ENCODE measurements around the gene HTT.

HTT gene

DNA sequence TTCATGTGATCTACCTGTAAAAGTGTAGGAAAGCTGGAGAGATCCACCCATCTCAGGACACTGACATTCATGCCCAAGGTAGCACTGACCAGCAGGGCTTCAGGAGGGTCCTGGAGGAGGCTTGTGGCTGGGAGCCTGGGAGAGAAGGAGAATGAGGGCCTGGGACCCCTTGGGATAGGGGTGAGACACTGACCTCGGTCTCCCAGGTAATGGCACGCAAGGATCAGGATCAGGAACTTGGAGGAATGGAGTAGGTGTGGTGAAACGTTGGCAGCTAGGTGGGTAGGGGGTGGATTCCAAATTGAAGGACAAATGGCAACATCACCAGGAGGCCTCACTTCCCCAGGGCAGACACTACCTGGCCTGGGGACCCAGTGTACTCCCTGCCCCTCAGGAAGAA lies 206.0 kb downstream of the HTT start:
- DNase-seq: no peak

DNA sequence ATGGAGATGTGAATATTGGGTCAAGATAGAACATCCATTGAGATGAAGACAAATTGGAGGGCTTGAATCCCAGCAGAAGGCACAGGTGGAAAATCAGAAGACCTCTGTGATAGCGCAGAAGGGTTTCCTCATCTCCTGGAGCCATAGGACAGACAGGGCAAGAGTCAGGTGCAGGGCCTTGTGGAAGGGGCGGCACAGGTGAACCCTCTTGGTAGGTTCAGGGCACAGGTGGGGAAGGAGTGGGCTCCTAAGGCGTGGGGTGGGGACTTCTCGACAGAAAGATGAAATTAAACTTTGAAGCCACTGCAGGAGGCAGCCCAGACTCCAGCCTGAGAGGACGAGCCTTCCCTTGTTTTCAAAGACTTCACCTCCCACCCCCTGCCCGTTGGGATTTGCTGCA lies 209.0 kb downstream of the HTT start:
- no peak for DNase-seq

DNA sequence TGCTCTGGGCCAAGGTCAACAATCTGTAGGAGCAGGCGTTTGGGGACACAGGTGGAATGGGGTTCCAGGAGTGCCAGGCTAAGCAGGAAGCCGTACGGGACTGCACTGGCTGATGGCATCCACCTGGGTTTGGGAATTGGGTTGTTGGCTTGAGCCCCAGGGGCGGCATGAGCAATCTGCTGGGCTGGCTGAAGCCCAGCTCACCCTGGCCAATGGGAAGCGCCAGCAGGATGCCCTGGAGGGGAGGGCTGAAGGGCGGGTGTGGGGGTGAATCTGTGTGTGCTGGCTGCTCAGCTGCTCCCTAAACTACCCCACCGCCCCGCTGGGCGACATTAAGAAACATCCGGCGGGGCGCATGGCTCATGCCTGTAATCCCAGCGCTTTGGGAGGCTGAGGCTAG lies 209.4 kb downstream of the HTT start:
- DNase-seq: no peak

DNA sequence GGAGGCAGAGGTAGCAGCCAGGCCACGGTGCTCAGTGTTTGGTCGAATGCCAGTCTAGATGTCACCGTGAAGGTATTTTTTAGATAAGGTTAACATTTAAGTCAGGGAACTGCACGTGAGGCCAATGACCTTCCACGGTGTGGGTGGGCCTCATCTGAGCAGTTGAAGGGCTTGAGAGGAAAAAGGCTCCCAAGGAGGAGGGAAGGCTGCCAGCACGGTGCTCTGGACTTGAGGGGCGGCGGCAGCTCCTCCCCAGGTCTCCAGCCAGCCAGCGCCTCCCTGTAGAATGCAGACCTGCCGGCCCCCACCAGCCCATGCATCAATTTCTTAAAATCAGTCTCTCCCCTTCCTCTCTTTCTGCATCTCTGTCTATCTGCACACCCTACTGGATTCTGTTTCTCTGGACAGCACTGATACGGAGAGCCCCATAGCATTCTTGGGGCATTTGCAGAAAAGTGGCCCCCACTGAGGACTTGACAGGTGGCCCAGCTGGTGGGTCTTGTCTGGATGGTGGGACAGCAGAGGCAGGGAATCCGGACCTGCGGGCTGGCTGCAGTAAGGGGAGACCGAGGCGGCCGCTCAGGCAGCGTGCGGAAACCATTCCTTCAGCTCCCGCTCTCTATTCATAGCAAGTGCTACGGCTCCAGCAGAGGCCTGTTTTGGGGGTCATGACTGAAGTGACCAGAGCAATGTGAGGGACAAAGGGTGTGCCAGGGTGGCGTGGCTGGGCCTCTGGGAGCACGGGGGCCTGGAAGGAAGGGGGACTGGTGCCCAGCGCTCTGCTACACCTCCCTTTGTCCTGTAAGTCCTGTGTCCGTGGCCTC lies 210.5 kb downstream of the HTT start:
- DNase-seq: no peak

DNA sequence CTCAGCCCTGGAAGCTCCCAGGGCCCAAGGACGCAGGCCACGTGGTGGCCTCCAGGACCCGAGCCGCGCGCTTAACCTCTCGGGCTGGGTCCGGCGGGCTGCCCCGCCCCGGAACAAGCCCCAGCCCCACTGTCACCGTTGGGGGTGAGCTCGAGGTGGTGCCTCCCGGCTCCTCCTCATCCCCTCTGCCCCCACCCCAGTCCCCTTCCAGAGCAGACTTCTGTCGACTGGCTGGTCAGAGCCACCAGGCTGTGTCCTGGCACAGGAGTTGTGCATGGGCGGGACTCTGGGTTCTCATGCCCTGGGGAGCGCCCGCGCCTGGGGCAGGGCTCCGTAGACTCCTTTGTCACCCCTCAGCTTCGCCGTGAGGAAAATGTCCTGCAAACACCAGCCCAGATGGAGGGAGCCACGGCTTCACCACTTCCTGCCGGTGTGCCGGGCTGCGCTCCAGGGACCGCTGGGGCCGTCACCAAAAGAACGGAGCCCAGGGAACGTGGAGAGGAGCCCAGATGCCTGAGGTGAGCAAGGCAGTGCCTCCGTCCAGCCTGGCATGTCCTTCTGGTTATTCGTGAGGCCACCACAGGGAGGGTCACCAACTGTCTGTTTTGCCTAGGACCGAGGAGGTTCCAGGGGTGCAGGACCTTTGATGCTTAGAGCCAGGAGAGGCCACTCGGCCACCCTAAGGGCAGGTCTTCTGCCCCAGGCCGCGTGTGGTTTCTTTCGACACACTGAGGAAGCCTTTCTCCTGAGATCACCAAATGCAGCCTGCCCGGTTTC lies 211.3 kb downstream of the HTT start:
- DNase-seq: no peak

DNA sequence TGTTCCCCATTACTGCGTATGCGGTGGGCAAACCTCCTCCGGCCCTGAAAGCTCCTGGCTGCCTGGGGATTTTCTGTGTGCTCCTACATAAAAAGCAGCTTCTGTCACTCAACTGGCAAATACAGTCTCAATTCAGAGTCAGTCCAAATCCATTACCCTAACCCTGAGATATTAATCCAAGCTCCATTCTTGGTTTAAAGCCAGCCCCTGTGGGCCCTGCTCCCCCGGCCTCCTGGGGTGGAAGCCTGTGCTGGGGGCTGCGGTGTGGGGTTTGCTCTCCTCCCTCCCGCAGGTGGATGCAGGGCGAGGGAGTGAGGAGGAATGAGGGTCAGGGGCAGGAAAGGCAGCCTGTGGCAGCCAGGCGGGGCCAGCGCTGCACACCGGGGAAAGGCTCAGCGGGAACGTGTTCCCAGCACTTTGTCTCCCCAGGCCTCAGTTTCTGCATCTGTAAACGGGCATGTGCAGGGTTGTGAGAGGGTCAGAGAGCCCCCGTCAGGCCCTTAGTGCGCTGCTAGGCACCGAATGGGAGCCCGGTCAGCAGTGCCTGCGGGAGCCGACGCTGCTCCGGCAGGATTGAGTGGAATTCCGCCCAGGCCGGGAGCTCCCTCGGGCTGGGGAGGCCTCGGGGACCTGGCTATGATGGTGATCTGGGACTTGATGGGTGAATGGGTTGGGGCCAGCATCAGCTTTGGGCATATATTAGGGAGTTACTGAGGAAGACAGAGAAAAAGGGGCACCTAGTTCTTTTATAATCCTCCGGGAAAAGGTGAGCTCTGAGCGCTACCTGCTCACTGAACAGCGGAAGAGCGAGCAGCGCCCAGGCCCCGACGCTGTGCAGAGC lies 212.1 kb downstream of the HTT start:
- DNase-seq: no peak

DNA sequence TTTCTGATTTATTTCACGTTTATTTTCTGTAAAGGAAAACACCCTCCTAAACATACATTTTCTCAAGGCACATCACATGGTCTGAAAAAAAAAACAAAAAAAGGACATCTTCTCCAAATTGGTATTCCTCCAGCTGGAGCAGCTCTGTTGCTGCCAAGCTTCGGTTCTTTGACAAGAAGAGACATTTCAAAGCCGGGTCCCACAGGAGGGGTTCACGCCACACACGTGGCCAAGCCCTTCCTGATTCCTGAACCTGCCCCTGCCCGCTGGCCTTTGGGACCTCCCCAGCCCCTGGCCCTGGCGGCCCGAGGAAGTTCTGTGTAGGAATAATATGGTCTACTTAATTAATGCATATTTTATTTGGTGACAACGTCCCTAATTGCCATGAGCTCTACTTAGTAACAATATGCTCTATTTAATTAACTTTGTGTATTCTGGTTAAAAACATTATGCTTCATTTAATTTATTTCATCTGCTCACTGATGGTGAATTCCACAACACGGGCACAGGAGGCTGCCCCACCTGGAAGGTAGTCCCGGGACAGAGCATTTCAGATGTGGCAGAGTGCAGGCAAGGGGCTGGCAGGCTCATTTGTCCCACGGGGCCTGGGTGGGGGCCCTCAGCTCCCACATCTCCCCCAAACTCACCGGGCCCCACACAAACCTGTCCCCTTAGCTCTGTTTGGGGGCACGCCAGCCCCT lies 212.9 kb downstream of the HTT start:
- no peak for DNase-seq

DNA sequence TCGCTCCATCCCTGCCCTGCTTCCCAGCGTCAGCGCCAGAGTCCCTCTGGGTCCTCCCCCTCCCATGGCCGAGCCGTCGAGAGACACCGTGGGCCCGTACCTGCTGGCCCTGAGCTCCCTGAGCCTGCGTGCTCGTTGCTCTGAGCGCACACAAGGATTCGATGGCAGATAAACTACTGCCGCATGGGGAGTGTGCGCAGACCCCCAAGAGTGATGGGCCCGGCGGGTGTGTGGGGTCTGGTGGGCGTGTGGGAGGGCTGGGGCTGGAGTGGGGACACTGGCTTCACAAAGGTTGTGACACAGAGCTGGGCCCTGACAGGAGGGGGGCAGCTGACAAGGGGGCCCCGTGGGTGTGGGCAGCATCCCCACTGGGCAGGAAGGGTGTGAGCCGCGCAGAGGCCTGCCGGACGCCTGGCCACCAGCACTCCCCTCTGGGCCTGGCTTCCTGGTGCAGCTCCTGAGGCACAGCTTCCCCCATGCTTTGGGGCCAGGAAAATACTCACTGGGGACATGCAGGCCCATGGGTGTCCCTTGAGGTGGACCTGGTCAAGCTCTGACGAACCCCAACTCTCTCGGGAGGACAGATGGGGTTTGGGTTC lies 213.6 kb downstream of the HTT start:
- DNase-seq: no peak

DNA sequence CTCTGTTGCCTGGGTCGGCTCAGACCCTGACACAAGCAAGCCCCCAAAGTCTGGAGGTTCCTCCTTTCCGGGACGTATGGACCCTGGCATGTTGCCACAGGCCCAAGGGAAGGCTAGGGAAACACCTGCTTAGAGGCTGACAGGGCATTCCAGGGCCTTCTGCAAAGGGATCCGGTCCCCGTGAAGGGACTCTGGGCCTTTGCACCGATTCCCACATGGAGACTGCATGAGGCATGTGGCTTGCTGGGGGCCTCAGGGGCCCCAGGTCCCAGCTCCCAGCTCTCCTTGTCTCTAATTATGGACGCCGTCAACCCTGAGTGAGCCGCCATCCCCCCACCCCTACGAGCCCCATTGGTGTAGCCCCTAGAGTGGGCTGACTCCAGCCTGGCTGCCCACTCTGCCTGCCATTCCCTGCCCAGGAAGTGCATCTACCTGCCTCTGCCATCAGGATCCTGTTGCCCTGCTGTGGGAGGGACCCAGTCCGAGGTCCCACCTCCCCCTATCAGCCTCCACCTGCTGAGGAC lies 214.2 kb downstream of the HTT start:
- DNase-seq: no peak

DNA sequence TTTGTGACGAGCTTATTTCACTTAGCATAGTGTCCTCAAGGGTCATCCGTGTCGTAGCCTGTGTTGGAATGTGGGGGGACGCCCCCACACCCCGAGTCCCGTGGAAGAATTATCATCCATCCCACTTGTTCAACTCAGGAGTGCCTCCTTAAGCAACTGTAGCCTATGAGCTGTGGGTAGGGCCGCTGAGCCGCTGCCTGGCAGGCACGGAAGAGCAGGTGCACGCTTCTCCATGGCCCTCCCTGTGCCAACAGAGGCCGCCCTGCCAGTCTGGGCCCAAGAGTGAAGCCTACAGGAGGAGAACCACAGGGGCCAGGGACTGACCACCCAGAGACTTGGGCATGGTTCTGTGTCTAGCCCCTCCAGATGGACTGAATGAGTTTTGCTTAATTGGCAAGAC lies 216.0 kb downstream of the HTT start:
- no peak for DNase-seq

DNA sequence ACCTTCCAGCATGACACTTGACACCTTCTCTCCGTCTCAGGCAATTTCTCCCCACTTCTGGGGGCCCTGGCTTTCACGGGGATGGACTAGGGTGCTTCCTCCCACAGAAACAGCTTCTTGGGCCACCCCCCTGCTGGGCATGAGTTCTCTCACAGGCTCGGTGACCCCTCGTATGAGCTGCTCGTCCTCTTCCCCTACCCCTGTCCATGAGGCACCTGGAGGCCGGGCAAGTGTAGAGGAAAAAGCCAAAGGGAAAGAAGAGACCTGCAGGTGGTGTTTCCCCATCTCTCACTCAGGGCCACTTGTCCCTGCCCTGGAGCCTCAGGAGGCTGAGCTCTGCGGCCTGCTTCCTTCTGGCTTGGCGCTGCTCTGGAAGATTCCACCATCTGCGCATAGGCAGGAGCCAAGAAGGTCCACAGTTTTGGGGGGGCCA lies 216.4 kb downstream of the HTT start:
- no peak for DNase-seq

DNA sequence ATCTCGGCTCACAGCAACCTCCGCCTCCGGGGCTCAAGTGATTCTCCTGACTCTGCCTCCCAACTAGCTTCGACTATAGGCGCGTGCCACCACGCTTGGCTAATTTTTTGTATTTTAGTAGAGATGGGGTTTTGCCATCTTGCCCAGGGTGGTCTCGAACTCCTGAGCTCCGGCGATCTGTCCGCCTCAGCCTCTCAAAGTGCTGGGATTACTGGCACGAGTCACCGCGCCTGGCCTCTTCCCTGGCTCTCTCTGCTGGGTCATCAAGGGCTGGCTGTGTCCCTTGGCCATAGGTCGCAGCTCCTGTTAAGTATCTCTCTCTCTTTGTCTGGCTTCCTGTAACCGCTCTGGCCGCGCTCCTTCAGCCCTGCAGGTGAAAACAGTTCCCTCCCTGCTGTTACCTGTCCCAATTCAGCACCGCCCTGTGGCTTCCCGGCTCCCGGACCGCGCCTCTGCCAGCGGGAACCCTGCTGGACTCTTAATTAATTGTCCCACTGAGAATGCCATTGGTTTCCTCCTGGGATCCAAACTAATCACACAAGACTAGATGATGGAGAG lies 217.0 kb downstream of the HTT start:
- DNase-seq: no peak

DNA sequence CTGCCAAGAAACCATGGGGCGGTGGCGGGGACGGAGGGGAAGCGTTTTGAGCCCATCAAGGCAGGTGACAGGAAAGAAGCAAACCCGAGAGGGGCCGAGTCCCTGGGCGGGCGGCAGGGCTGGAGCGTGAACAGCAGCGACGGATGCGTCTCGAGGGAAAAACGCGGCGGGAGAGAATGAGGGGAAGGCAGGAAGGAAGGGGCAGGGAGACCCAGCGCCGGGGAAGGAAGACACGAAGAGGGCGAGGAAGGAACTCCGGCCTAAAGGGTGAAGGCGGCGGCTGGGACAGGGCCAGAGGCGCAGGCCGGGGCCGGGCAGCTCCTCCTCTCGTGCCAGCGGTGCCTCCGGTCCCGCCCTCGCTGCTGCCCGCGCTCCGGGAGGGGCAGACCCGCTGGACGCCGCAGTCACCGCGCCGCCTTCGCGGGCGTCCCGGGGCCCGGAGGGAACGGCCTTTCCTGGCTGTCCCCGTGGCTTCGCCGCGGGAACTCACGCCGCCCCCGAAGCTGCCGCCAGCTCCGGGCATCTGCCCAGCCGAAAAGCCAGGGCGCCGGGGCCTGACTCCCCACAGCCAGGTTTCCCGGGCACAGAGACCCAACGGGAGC lies 217.6 kb downstream of the HTT start:
- no peak for DNase-seq

DNA sequence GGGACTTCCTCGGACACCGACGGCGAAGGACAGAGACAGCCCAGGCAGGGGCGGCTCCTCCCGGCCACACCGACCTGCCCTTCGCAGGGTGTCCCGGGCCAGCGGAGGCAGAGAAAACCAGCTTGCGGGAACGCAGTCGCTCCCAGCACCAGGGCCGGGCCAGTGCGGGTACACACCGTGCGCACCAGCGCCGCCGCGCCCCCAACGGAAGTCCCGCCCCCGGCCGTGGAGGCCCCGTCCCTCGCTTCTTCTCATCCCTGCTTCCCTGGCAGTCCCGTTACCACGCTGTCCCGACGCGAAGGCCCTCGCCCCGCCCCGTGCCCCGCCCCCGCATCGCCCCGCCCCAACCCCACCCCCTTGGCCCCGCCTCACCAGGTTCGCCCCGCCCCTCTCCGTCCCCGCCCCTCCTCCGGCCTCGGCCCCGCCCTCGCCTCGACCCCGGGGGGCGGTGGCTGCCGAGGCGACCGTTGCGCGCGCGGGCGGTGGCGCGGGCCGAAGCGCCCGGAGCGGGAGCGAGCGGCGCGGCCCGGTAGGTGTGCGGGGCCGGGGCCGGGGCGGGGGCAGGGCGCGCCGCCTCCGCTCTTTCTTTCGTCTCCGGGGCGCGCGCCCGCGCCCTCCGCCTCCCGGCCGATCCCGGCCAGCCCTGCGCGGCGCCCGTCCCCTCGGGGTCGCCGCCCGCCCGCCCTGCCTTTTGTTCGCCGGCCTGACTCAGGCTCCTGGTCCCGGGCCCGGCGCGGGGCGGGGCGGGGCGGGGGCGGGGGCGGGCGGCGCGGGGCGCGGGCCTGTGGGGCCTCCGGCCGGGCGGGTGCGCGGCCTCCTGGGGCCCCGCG lies 218.3 kb downstream of the HTT start, which contains the start of gene RGS12:
Gene RGS12, plus strand, starts transcription at position 451 of the 830 bp plus-strand sequence. CDS start 23,150 bp downstream, outside the sequence.
- DNase-seq: no peak
